Measurements from ENCODE around the gene CCDC110.

The CCDC110 gene

DNA sequence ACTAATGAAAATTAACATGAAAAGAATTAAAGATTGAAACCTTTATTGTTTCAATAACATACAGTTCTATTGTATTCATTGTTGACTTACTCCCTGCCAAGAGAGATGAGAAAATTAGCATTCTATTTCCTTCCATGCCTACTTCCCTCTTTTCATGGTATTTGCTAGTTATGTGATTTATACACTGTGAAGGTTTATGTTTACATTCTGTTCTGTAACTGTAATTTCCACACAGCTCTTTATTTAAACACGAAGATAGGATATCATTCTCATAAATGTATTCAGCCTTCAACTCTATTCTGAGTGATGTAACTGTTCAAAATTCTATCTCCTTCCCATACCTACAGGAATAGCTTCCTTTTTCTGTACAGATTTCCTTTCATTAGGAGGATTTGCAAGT lies 6.6 kb downstream of the CCDC110 start:
- no peak overlapping the region for H3K4me2 ChIP-seq (ENCODE audit: low read length)
- H3K9me3 ChIP-seq (ENCODE audit: control insufficient read depth, low read length) = no peaks in the 10 kb centered on the region
- no peaks in the 10 kb centered on the region for H3K36me3 ChIP-seq (ENCODE audit: control insufficient read depth, insufficient read depth, low read length)
- H3K27me3 ChIP-seq (ENCODE audit: control insufficient read depth, insufficient read depth, low read length) = no peaks in the 10 kb centered on the region
- H3K4me1 ChIP-seq = no peaks in the 10 kb centered on the region
- H3K79me2 ChIP-seq = no peaks in the 10 kb centered on the region
- no peak overlapping the region for H2AFZ ChIP-seq
- no peak overlapping the region for H3K27ac ChIP-seq
- no peak overlapping the region for H3K4me3 ChIP-seq (ENCODE audit: low read depth, low read length)
- H3K9ac ChIP-seq = no peak overlapping the region
- TF ChIP-seq, protein P1, sequence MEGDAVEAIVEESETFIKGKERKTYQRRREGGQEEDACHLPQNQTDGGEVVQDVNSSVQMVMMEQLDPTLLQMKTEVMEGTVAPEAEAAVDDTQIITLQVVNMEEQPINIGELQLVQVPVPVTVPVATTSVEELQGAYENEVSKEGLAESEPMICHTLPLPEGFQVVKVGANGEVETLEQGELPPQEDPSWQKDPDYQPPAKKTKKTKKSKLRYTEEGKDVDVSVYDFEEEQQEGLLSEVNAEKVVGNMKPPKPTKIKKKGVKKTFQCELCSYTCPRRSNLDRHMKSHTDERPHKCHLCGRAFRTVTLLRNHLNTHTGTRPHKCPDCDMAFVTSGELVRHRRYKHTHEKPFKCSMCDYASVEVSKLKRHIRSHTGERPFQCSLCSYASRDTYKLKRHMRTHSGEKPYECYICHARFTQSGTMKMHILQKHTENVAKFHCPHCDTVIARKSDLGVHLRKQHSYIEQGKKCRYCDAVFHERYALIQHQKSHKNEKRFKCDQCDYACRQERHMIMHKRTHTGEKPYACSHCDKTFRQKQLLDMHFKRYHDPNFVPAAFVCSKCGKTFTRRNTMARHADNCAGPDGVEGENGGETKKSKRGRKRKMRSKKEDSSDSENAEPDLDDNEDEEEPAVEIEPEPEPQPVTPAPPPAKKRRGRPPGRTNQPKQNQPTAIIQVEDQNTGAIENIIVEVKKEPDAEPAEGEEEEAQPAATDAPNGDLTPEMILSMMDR (IDR thresholded peaks at IDR 0.05) = no peak

GRCh38 chr4:185464183-185464582 lies 7.3 kb downstream of the CCDC110 start:
- TF ChIP-seq, protein P1 (IDR thresholded peaks at IDR 0.05) = no peak
- H3K79me2 ChIP-seq = no peaks in the 10 kb centered on the region
- no peaks in the 10 kb centered on the region for H3K36me3 ChIP-seq (ENCODE audit: control insufficient read depth, insufficient read depth, low read length)
- H3K9ac ChIP-seq = no peak overlapping the region
- H3K27ac ChIP-seq = no peak overlapping the region
- no peak overlapping the region for H3K4me2 ChIP-seq (ENCODE audit: low read length)
- no peak overlapping the region for H2AFZ ChIP-seq
- no peak overlapping the region for H3K4me3 ChIP-seq (ENCODE audit: low read depth, low read length)
- H3K4me1 ChIP-seq = no peaks in the 10 kb centered on the region
- no peaks in the 10 kb centered on the region for H3K27me3 ChIP-seq (ENCODE audit: control insufficient read depth, insufficient read depth, low read length)
- no peaks in the 10 kb centered on the region for H3K9me3 ChIP-seq (ENCODE audit: control insufficient read depth, low read length)

DNA sequence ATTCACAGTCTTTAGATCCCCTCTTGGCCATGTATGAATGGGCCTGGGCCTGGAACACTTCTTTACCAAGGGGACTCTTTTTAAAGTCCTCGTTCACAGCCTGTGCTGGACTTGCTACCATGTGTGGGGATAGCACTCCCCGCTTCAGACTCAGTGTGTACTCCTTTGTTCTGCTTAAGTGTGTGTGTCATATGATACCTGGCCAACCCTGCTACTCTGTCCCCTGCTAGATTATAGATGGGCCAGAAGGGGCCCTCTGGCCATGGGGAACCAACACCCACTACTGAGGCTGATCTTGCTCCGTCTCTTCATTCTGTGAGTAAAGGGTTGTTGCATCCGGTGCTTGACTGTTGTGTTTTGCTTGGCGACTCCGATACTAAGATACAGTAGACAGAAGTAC lies 8.0 kb downstream of the CCDC110 start:
- Histone ChIP-seq H3K4me1 (no peaks in the 10 kb centered on the region), H3K4me2 (ENCODE audit: low read length) (no peak overlapping the region), H3K36me3 (ENCODE audit: control insufficient read depth, insufficient read depth, low read length) (no peaks in the 10 kb centered on the region), H3K79me2 (no peaks in the 10 kb centered on the region), H3K27me3 (ENCODE audit: control insufficient read depth, insufficient read depth, low read length) (no peaks in the 10 kb centered on the region), H2AFZ (no peak overlapping the region), H3K9me3 (ENCODE audit: control insufficient read depth, low read length) (no peaks in the 10 kb centered on the region), H3K9ac (no peak overlapping the region), H3K27ac (no peak overlapping the region), H3K4me3 (ENCODE audit: low read depth, low read length) (no peak overlapping the region)
- TF ChIP-seq, protein P1 (IDR thresholded peaks at IDR 0.05) = no peak

DNA sequence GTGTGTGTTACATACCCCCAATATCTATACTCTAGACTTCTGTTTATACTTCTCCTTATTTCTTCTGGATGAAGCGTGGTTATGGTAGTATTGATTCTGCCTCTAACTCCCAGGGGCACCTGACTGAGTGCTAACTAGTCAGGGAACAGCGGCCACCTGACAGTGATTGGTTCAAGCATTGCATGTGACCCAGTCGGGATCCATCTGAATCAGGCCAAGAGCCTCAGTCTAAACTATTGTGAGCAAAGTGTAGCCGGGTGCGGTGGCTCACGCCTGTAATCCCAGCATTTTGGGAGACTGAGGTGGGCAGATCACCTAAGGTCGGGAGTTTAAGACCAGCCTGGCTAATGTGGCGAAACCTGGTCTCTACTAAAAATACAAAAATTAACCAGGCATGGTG lies 10.0 kb downstream of the CCDC110 start:
- Histone ChIP-seq H3K27ac (no peak overlapping the region), H2AFZ (no peak overlapping the region), H3K79me2 (no peaks in the 10 kb centered on the region), H3K36me3 (ENCODE audit: control insufficient read depth, insufficient read depth, low read length) (no peaks in the 10 kb centered on the region), H3K4me3 (ENCODE audit: low read depth, low read length) (no peak overlapping the region), H3K9me3 (ENCODE audit: control insufficient read depth, low read length) (no peaks in the 10 kb centered on the region), H3K27me3 (ENCODE audit: control insufficient read depth, insufficient read depth, low read length) (no peaks in the 10 kb centered on the region), H3K9ac (no peak overlapping the region), H3K4me1 (no peaks in the 10 kb centered on the region), H3K4me2 (ENCODE audit: low read length) (no peak overlapping the region)
- TF ChIP-seq, protein P1 (IDR thresholded peaks at IDR 0.05) = no peak

- Histone ChIP-seq H3K36me3 (ENCODE audit: control insufficient read depth, insufficient read depth, low read length) (no peaks in the 10 kb centered on the region), H3K4me3 (ENCODE audit: low read depth, low read length) (no peak overlapping the region), H2AFZ (no peak overlapping the region), H3K79me2 (no peaks in the 10 kb centered on the region), H3K4me2 (ENCODE audit: low read length) (no peak overlapping the region), H3K4me1 (no peaks in the 10 kb centered on the region), H3K27ac (no peak overlapping the region), H3K9me3 (ENCODE audit: control insufficient read depth, low read length) (no peaks in the 10 kb centered on the region), H3K27me3 (ENCODE audit: control insufficient read depth, insufficient read depth, low read length) (no peaks in the 10 kb centered on the region), H3K9ac (no peak overlapping the region)
- TF ChIP-seq, protein P1 (IDR thresholded peaks at IDR 0.05) = no peak
Observed at GRCh38 chr4:185457136-185457535, 14.4 kb downstream of the CCDC110 start.
